Calu3 (cell line): Measurements from ENCODE around the gene ZNF454. TPM values are rescaled to one million over a fixed set of nuclear protein-coding genes. Genes with fewer than 3 reads are reported as not detected.

Experiments used
- BruUV-seq: library from RNA; stranded (reverse); fragments of 400-500 nt; replicated peaks from 2 replicates; lab custom pipeline; 2021; lab: Mats Ljungman, UMichigan
- CTCF ChIA-PET: fragments of 300-600 bp; sonication (Branson Sonifier 250); formaldehyde crosslinking; loops from one replicate; lab custom pipeline; 2022; ENCODE audit warnings: antibody characterized with exemption; lab: Charles Lee
- DNase-seq: peaks from one replicate; pipeline ENCODE4 v3.0.0; 2022
- H3K27ac Mint-ChIP-seq: one replicate; pipeline ENCODE4 v1.8.0; 2022; ENCODE audit warnings: mixed read lengths; ENCODE audit not compliant: unreplicated experiment
- H3K27me3 Mint-ChIP-seq: one replicate; pipeline ENCODE4 v1.8.0; 2022; ENCODE audit warnings: mixed read lengths; ENCODE audit not compliant: unreplicated experiment
- H3K36me3 Mint-ChIP-seq: one replicate; pipeline ENCODE4 v1.8.0; 2022; ENCODE audit warnings: mild to moderate bottlenecking, moderate library complexity, mixed read lengths; ENCODE audit not compliant: insufficient read depth, unreplicated experiment
- H3K4me1 Mint-ChIP-seq: one replicate; pipeline ENCODE4 v1.8.0; 2022; ENCODE audit warnings: mild to moderate bottlenecking, low read depth, mixed read lengths; ENCODE audit not compliant: unreplicated experiment
- H3K4me3 Mint-ChIP-seq: one replicate; pipeline ENCODE4 v1.8.0; 2022; ENCODE audit warnings: mild to moderate bottlenecking, low read depth, moderate library complexity, mixed read lengths; ENCODE audit not compliant: unreplicated experiment
- H3K9me3 Mint-ChIP-seq: one replicate; pipeline ENCODE4 v1.8.0; 2022; ENCODE audit warnings: low read depth, mixed read lengths; ENCODE audit not compliant: unreplicated experiment
- intact Hi-C: fragments of 100-400 bp; cut with micrococcal nuclease; formaldehyde crosslinking; loops from one replicate; pipeline ENCODE4 v1.10.0; 2022; ENCODE audit not compliant: unreplicated experiment
- total RNA-seq: library from RNA; stranded (reverse); gene quantifications from 2 replicates; pipeline ENCODE4 v1.2.3, GENCODE V29; 2022
- TF ChIP-seq, protein P1 (sequence below): fragments of 200-600 bp; IDR thresholded peaks from one replicate; pipeline ENCODE4 v1.8.0; 2022; ENCODE audit warnings: antibody characterized with exemption; ENCODE audit not compliant: unreplicated experiment

The ZNF454 gene
- total RNA-seq, 1 experiment from 2014 or later: not detected

DNA sequence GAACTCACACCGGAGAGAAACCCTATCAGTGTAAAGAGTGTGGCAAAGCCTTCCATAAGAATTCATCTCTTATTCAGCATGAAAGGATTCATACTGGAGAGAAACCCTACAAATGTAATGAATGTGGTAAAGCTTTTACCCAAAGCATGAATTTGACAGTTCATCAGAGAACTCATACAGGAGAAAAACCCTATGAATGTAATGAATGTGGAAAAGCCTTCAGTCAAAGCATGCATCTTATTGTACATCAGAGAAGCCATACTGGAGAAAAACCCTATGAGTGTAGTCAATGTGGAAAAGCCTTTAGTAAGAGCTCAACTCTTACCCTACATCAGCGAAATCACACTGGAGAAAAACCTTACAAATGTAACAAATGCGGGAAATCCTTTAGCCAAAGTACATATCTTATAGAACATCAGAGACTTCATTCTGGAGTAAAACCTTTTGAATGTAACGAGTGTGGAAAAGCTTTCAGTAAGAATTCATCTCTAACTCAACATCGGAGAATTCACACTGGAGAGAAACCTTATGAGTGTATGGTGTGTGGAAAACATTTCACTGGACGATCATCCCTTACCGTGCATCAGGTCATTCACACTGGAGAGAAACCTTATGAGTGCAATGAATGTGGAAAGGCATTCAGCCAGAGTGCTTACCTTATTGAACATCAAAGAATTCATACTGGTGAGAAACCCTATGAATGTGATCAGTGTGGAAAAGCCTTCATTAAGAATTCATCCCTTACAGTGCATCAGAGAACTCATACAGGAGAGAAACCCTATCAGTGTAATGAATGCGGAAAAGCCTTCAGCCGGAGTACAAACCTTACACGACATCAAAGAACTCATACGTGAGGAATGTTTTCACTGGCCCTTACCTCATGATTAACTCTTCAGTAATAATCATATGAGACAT, 8.9 kb upstream of the ZNF454 start:
- intact Hi-C loops: no loop called here
- H3K4me3 Mint-ChIP-seq: no peak overlapping the region
- CTCF ChIA-PET: no interaction called here
- TF ChIP-seq, protein P1, sequence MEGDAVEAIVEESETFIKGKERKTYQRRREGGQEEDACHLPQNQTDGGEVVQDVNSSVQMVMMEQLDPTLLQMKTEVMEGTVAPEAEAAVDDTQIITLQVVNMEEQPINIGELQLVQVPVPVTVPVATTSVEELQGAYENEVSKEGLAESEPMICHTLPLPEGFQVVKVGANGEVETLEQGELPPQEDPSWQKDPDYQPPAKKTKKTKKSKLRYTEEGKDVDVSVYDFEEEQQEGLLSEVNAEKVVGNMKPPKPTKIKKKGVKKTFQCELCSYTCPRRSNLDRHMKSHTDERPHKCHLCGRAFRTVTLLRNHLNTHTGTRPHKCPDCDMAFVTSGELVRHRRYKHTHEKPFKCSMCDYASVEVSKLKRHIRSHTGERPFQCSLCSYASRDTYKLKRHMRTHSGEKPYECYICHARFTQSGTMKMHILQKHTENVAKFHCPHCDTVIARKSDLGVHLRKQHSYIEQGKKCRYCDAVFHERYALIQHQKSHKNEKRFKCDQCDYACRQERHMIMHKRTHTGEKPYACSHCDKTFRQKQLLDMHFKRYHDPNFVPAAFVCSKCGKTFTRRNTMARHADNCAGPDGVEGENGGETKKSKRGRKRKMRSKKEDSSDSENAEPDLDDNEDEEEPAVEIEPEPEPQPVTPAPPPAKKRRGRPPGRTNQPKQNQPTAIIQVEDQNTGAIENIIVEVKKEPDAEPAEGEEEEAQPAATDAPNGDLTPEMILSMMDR: no peak
- no peaks in the 10 kb centered on the region for H3K36me3 Mint-ChIP-seq
- DNase-seq: no peak
- no peak overlapping the region for H3K27ac Mint-ChIP-seq
- no peaks in the 10 kb centered on the region for H3K4me1 Mint-ChIP-seq
- no TSS peak for BruUV-seq
- H3K27me3 Mint-ChIP-seq: no peaks in the 10 kb centered on the region
- peaks cover 31% of the 10 kb centered on the region for H3K9me3 Mint-ChIP-seq

DNA sequence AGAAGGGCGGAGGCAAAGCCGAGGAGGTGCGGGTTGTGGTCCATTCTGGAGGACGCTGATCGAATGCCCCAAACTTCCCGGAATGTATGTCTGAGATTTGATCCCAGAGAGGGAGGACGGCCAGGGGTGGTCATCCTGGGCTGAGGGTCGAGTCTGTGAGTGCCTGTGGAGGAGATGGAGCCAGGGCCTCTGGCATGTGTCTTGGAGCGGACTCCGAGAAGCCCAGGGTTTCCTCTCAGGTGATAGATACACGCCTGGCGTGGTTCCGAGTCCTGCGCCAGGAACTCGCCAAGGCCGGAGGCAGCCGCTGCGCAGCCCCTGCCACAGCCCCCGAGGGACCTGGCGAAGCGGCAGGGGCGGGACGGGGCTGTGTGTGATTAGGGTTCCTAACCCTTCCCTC, 363 bp downstream of the ZNF454 start:
- Mint-ChIP-seq H3K4me1 (no peaks in the 10 kb centered on the region), H3K9me3 (peaks cover 30% of the 10 kb centered on the region), H3K4me3 (no peak overlapping the region), H3K36me3 (no peaks in the 10 kb centered on the region), H3K27ac (no peak overlapping the region), H3K27me3 (no peaks in the 10 kb centered on the region)
- DNase-seq: no peak
- intact Hi-C loops: no loop called here
- BruUV-seq: no TSS peak
- CTCF ChIA-PET: no interaction called here
- TF ChIP-seq, protein P1: no peak

DNA sequence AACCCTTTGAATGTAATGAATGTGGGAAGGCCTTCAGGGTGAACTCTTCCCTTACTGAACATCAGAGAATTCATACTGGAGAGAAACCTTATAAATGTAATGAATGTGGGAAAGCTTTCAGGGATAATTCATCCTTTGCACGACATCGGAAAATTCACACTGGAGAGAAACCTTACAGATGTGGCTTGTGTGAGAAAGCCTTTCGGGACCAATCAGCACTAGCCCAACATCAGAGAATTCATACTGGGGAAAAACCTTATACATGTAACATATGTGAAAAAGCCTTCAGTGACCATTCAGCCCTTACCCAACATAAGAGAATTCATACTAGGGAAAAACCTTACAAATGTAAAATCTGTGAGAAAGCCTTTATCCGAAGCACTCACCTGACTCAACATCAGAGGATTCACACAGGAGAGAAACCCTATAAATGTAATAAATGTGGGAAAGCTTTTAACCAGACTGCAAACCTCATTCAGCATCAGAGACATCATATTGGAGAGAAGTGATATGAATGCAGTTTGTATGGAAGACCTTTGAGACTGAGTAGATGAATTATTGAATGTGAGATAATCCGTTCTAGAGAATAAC, 24.6 kb downstream of the ZNF454 start:
- peaks cover 29% of the 10 kb centered on the region for H3K9me3 Mint-ChIP-seq
- no peak for DNase-seq
- H3K4me3 Mint-ChIP-seq: no peak overlapping the region
- intact Hi-C loops: no loop called here
- TF ChIP-seq, protein P1: no peak
- H3K27ac Mint-ChIP-seq: no peak overlapping the region
- no peaks in the 10 kb centered on the region for H3K27me3 Mint-ChIP-seq
- CTCF ChIA-PET: no interaction called here
- H3K36me3 Mint-ChIP-seq: no peaks in the 10 kb centered on the region
- no TSS peak for BruUV-seq
- no peaks in the 10 kb centered on the region for H3K4me1 Mint-ChIP-seq

DNA sequence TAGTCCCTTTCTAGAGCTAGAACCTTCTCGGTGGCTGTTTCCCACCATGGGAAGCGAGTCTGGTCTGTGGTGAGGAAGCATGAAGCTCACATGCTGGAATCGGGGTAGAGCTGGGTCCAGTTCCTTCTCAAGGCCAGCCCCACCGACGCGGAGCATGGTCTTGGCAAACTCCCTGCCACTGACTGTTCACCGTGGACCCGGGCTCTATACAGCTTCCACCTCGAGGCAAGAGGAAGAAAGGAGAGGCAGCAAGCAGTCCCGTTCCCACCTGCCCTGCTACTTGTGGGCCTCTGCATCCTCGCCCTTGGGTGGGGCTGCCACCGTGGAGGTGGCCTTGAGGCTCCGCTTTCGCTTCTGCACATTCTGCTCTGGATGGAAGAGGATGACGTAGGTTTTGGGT, 40.4 kb downstream of the ZNF454 start:
- no peak for DNase-seq
- Mint-ChIP-seq H3K36me3 (no peaks in the 10 kb centered on the region), H3K4me3 (no peak overlapping the region), H3K9me3 (peaks cover 25% of the 10 kb centered on the region), H3K4me1 (no peaks in the 10 kb centered on the region), H3K27me3 (no peaks in the 10 kb centered on the region), H3K27ac (no peak overlapping the region)
- TF ChIP-seq, protein P1: no peak
- CTCF ChIA-PET: no interaction called here
- BruUV-seq: no TSS peak
- intact Hi-C loops: no loop called here
